H9 (cell line): ENCODE measurements around the gene GPR35. TPM values are rescaled to one million over a fixed set of nuclear protein-coding genes. Genes with fewer than 3 reads are reported as not detected.

Experiments
- DNase-seq: peaks from one replicate; pipeline ENCODE4 v3.0.0-alpha.2; 2017
- H2AFZ ChIP-seq: one replicate; pipeline ENCODE4 v1.6.1; 2013; ENCODE audit warnings: mild to moderate bottlenecking, low read length, control low read depth, moderate library complexity
- H2AK5ac ChIP-seq: 2 replicates; pipeline ENCODE4 v1.6.1; 2013; ENCODE audit warnings: low read length, control low read depth, mixed read lengths; ENCODE audit not compliant: insufficient read length
- H2BK120ac ChIP-seq: one replicate; pipeline ENCODE4 v1.6.1; 2013; ENCODE audit warnings: low read depth, mild to moderate bottlenecking, low read length, control low read depth, inconsistent platforms; ENCODE audit not compliant: poor library complexity, severe bottlenecking
- H2BK12ac ChIP-seq: 2 replicates; pipeline ENCODE4 v1.6.1; 2013; ENCODE audit warnings: low read length, control low read depth, mixed read lengths, low read depth; ENCODE audit not compliant: insufficient read length
- H2BK15ac ChIP-seq: 2 replicates; pipeline ENCODE4 v1.6.1; 2013; ENCODE audit warnings: low read depth, low read length, control low read depth
- H2BK20ac ChIP-seq: one replicate; pipeline ENCODE4 v1.6.1; 2013; ENCODE audit warnings: low read depth, mild to moderate bottlenecking, low read length, control low read depth, inconsistent platforms; ENCODE audit not compliant: poor library complexity, severe bottlenecking
- H2BK5ac ChIP-seq: 2 replicates; pipeline ENCODE4 v1.6.1; 2013; ENCODE audit warnings: low read length, control low read depth, mixed read lengths; ENCODE audit not compliant: insufficient read length
- H3K14ac ChIP-seq: 2 replicates; pipeline ENCODE4 v1.6.1; 2013; ENCODE audit warnings: low read length, control low read depth; ENCODE audit not compliant: insufficient read depth
- H3K18ac ChIP-seq: 2 replicates; pipeline ENCODE4 v1.6.1; 2013; ENCODE audit warnings: low read depth, mild to moderate bottlenecking, mixed read lengths, low read length, control low read depth; ENCODE audit not compliant: insufficient read length
- H3K23ac ChIP-seq: 2 replicates; pipeline ENCODE4 v1.6.1; 2013; ENCODE audit warnings: low read length, control low read depth, mixed read lengths, low read depth; ENCODE audit not compliant: insufficient read length
- H3K23me2 ChIP-seq: 2 replicates; pipeline ENCODE4 v1.6.1; 2013; ENCODE audit warnings: low read depth, mild to moderate bottlenecking, mixed read lengths, low read length, control low read depth; ENCODE audit not compliant: insufficient read length, poor library complexity, severe bottlenecking
- H3K27ac ChIP-seq: 2 replicates; pipeline ENCODE4 v1.5.1; 2013; ENCODE audit warnings: low read length, control low read depth, mixed read lengths, low read depth; ENCODE audit not compliant: insufficient read length
- H3K27me3 ChIP-seq: 2 replicates; pipeline ENCODE4 v1.6.1; 2013; ENCODE audit warnings: low read length, control low read depth, inconsistent platforms; ENCODE audit not compliant: insufficient read depth
- H3K4ac ChIP-seq: 2 replicates; pipeline ENCODE4 v1.6.1; 2013; ENCODE audit warnings: low read depth, mild to moderate bottlenecking, control low read depth, inconsistent platforms, low read length, moderate library complexity
- H3K4me1 ChIP-seq: 2 replicates; pipeline ENCODE4 v1.6.1; 2013; ENCODE audit warnings: low read length, control low read depth, inconsistent platforms; ENCODE audit not compliant: insufficient read depth
- H3K4me2 ChIP-seq: 2 replicates; pipeline ENCODE4 v1.6.1; 2013; ENCODE audit warnings: low read length, control low read depth, mixed read lengths; ENCODE audit not compliant: insufficient read length, insufficient read depth
- H3K56ac ChIP-seq: 2 replicates; pipeline ENCODE4 v1.6.1; 2013; ENCODE audit warnings: low read depth, mild to moderate bottlenecking, mixed read lengths, low read length, control low read depth; ENCODE audit not compliant: insufficient read length
- H3K79me1 ChIP-seq: 2 replicates; pipeline ENCODE4 v1.6.1; 2013; ENCODE audit warnings: low read depth, mild to moderate bottlenecking, moderate library complexity, low read length, control low read depth, inconsistent platforms; ENCODE audit not compliant: insufficient read depth, poor library complexity, severe bottlenecking
- H3K79me2 ChIP-seq: 2 replicates; pipeline ENCODE4 v1.6.1; 2013; ENCODE audit warnings: low read length, control low read depth, inconsistent platforms; ENCODE audit not compliant: insufficient read depth
- H3K9ac ChIP-seq: 2 replicates; pipeline ENCODE4 v1.6.1; 2013; ENCODE audit warnings: low read length, control low read depth, mixed read lengths; ENCODE audit not compliant: insufficient read length; ENCODE audit errors: extremely low read depth
- H3K9me3 ChIP-seq: one replicate; pipeline ENCODE4 v1.6.1; 2013; ENCODE audit warnings: low read depth, low read length, inconsistent platforms; ENCODE audit not compliant: control insufficient read depth
- H3T11ph ChIP-seq: one replicate; pipeline ENCODE4 v1.6.1; 2013; ENCODE audit warnings: mild to moderate bottlenecking, low read length, control low read depth, inconsistent platforms
- H4K20me1 ChIP-seq: one replicate; pipeline ENCODE4 v1.6.1; 2013; ENCODE audit not compliant: control insufficient read depth, insufficient read length, insufficient read depth
- H4K5ac ChIP-seq: 2 replicates; pipeline ENCODE4 v1.6.1; 2013; ENCODE audit warnings: low read depth, mild to moderate bottlenecking, mixed read lengths, low read length, control low read depth; ENCODE audit not compliant: insufficient read length
- H4K8ac ChIP-seq: replicated peaks from 2 replicates; pipeline ENCODE4 v1.6.1; 2013; ENCODE audit warnings: low read length, control low read depth, mixed read lengths, low read depth; ENCODE audit not compliant: insufficient read length
- H4K91ac ChIP-seq: 2 replicates; pipeline ENCODE4 v1.6.1; 2013; ENCODE audit warnings: low read depth, mild to moderate bottlenecking, moderate library complexity, mixed read lengths, low read length, control low read depth; ENCODE audit not compliant: insufficient read length
- H3K27ac Mint-ChIP-seq, 3 experiments: 2 replicates in 2 of 3; 3 replicates in 1 of 3; pipeline ENCODE4 v1.8.0; 2020 to 2021; ENCODE audit warnings: mixed read lengths in 3 of 3, mild to moderate bottlenecking in 1 of 3, moderate library complexity in 1 of 3
- H3K27me3 Mint-ChIP-seq: 2 replicates; pipeline ENCODE4 v1.8.0; 2021; ENCODE audit warnings: low read depth, mild to moderate bottlenecking, moderate library complexity, mixed read lengths
- H3K36me3 Mint-ChIP-seq, 3 experiments: 2 replicates in 2 of 3; 3 replicates in 1 of 3; pipeline ENCODE4 v1.8.0; 2020 to 2021; ENCODE audit warnings: low read depth in 3 of 3, mixed read lengths in 3 of 3; ENCODE audit not compliant: insufficient read depth in 1 of 3
- H3K4me1 Mint-ChIP-seq, 2 experiments: 2 replicates each; pipeline ENCODE4 v1.8.0; 2020; ENCODE audit warnings: mixed read lengths in 2 of 2
- H3K4me3 Mint-ChIP-seq, 2 experiments: 2 replicates in 1 of 2; 3 replicates in 1 of 2; pipeline ENCODE4 v1.8.0; 2020 to 2021; ENCODE audit warnings: mild to moderate bottlenecking in 2 of 2, mixed read lengths in 2 of 2, moderate library complexity in 1 of 2
- H3K9me3 Mint-ChIP-seq, 2 experiments: 2 replicates in 1 of 2; 3 replicates in 1 of 2; pipeline ENCODE4 v1.8.0; 2020; ENCODE audit warnings: mild to moderate bottlenecking in 2 of 2, mixed read lengths in 2 of 2, moderate library complexity in 1 of 2
- CTCF ChIP-seq: fragments of 200-600 bp; sonication (generic); conservative IDR thresholded peaks from 3 replicates; pipeline ENCODE4 v1.8.0; 2021; ENCODE audit warnings: antibody characterized with exemption, mild to moderate bottlenecking
- WGBS: extraction: QIAGEN DNeasy Blood & Tissue Kit; methylation state at CpG from one replicate; pipeline ENCODE4 v1.1.7; 2013; ENCODE audit warnings: missing lambda C conversion rate, low lambda C conversion rate, mixed read lengths; ENCODE audit not compliant: insufficient read length; ENCODE audit errors: extremely low coverage; 5-methylcytosine and 5-hydroxymethylcytosine counted together
- total RNA-seq: library from RNA; stranded (reverse); gene quantifications from 2 replicates; pipeline ENCODE4 v1.2.1, GENCODE V29; 2021

GPR35 gene
- total RNA-seq, 1 experiment from 2014 or later, result 1.4 TPM

GRCh38 chr2:240615396-240615795 is 9.9 kb upstream of the GPR35 start:
- Histone ChIP-seq H2BK15ac (no peak overlapping the region), H3K18ac (no peak overlapping the region), H3K4me2 (no peak overlapping the region), H4K20me1 (no peaks in the 10 kb centered on the region), H3K14ac (no peak overlapping the region), H2BK120ac (no peak overlapping the region), H2BK20ac (no peak overlapping the region), H3K79me2 (no peaks in the 10 kb centered on the region), H4K8ac (no peak overlapping the region), H2BK5ac (no peak overlapping the region), H3K23me2 (no peaks in the 10 kb centered on the region), H3T11ph (no peak overlapping the region), H3K79me1 (no peaks in the 10 kb centered on the region), H3K4ac (no peak overlapping the region), H3K9ac (no peak overlapping the region), H4K91ac (no peak overlapping the region), H3K27me3 (no peaks in the 10 kb centered on the region), H3K4me1 (no peaks in the 10 kb centered on the region), H3K9me3 (no peaks in the 10 kb centered on the region), H3K56ac (no peak overlapping the region), H3K27ac (no peak overlapping the region), H2BK12ac (no peak overlapping the region), H4K5ac (no peak overlapping the region), H2AFZ (no peak overlapping the region), H3K23ac (no peak overlapping the region), H2AK5ac (no peak overlapping the region)
- Mint-ChIP-seq H3K4me3 (no peak overlapping the region), H3K27me3 (peaks cover 15% of the 10 kb centered on the region), H3K27ac (no peak overlapping the region), H3K4me1 (no peaks in the 10 kb centered on the region), H3K36me3 (peaks cover 2 to 20% (median 5%) of the 10 kb centered on the region in 3 experiments; a peak in 6 of 7 replicates), H3K9me3 (peaks cover 24 to 47% of the 10 kb centered on the region in 2 experiments)
- no CpG with 5 or more reads among the region's 2 CpGs for WGBS
- DNase-seq, result no peak
- TF ChIP-seq CTCF, result no peak
